ENCODE measurements around the gene HIGD2B.
A peak's percentile ranks its signal among the peaks of the same experiment; 100 is the strongest.

HIGD2B gene

GRCh38 chr15:72706266-72706665 lies 20.3 kb upstream of the HIGD2B start:
- ChIA-PET POLR2A (ENCODE audit: low non-redundant PET) (no interaction called here), CTCF (interaction anchor here (0.5 to 1.4 kb wide), 5 partner anchors 8 to 364 kb away, joined by 3 to 5 read pairs (median 3); no protein-coding TSS in a partner anchor)
- DNase-seq (ENCODE audit: low spot score): no peak
- no peak for TF ChIP-seq CTCF (conservative IDR thresholded peaks at IDR 0.05; ENCODE audit: low read depth)
- H3K27ac ChIP-seq: no peak overlapping the region

GRCh38 chr15:72700076-72700475 lies 14.1 kb upstream of the HIGD2B start:
- POLR2A ChIA-PET (ENCODE audit: low non-redundant PET): no interaction called here
- no peak for DNase-seq (ENCODE audit: low spot score)
- H3K27ac ChIP-seq: no peak overlapping the region
- TF ChIP-seq CTCF (conservative IDR thresholded peaks at IDR 0.05; ENCODE audit: low read depth): no peak
- CTCF ChIA-PET: no interaction called here

GRCh38 chr15:72698938-72699337 lies 13.0 kb upstream of the HIGD2B start:
- H3K27ac ChIP-seq: no peak overlapping the region
- DNase-seq (ENCODE audit: low spot score): no peak

GRCh38 chr15:72690938-72691337 lies 5.0 kb upstream of the HIGD2B start:
- no peak for DNase-seq (ENCODE audit: low spot score)
- TF ChIP-seq CTCF (conservative IDR thresholded peaks at IDR 0.05; ENCODE audit: low read depth): no peak
- CTCF ChIA-PET: no interaction called here
- POLR2A ChIA-PET (ENCODE audit: low non-redundant PET): no interaction called here
- H3K27ac ChIP-seq: no peak overlapping the region

More at GRCh38 chr15:72698938-72699337, 13.0 kb upstream of the HIGD2B start:
- CTCF ChIA-PET: interaction anchor here (0.7 kb wide), 1 partner anchor 91 kb away, joined by 3 read pairs; no protein-coding TSS in a partner anchor
- POLR2A ChIA-PET (ENCODE audit: low non-redundant PET): no interaction called here
- no peak for TF ChIP-seq CTCF (conservative IDR thresholded peaks at IDR 0.05; ENCODE audit: low read depth)

GRCh38 chr15:72688697-72689096 lies 2.7 kb upstream of the HIGD2B start:
- POLR2A ChIA-PET (ENCODE audit: low non-redundant PET): no interaction called here
- TF ChIP-seq CTCF (conservative IDR thresholded peaks at IDR 0.05; ENCODE audit: low read depth): no peak
- no peak overlapping the region for H3K27ac ChIP-seq
- CTCF ChIA-PET: interaction anchor here (0.8 kb wide), 1 partner anchor 89 kb away, joined by 3 read pairs; no protein-coding TSS in a partner anchor
- no peak for DNase-seq (ENCODE audit: low spot score)

GRCh38 chr15:72685301-72685924 lies 569 bp downstream of the HIGD2B start:
- TF ChIP-seq CTCF (conservative IDR thresholded peaks at IDR 0.05; ENCODE audit: low read depth): no peak
- peak overlapping the region; percentile 96 for H3K27ac ChIP-seq
- no peak for DNase-seq (ENCODE audit: low spot score)
- ChIA-PET POLR2A (ENCODE audit: low non-redundant PET) (no interaction called here), CTCF (interaction anchor here (0.7 kb wide), 1 partner anchor 431 kb away, joined by 3 read pairs; no protein-coding TSS in a partner anchor)

Data from RWPE1 (cell line).